ENCODE measurements around the gene MESD. TPM values are rescaled to one million over a fixed set of nuclear protein-coding genes. Genes with fewer than 3 reads are reported as not detected.

MESD gene
- polyA plus RNA-seq, 4 donors: 42.2 to 44.0 (median 43.5) TPM

GRCh38 chr15:80918196-80918783, 71.3 kb downstream of the MESD start:
- DNase-seq (ENCODE audit: low read depth in 4 of 4, low spot score in 3 of 4): no peak

DNA sequence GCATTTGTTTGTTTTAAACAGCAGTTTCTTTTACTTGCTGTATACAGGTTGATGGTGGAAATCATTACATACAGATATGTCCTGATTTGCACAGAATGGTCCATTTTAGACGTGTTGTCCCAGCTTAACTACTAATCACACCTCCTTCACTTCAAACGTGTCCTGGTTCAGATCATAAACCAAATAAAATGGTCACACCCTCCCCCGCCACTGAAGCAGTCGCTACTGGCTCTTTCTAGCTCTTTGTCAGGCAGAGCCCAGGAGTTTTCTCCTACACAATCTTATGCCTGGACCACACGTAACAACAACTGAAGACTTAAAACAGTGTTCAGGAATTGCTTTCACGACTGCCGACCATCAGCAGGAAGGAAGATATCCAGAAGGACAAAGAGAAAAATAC, 73.6 kb downstream of the MESD start:
- DNase-seq (ENCODE audit: low read depth in 4 of 4, low spot score in 3 of 4): no peak

DNA sequence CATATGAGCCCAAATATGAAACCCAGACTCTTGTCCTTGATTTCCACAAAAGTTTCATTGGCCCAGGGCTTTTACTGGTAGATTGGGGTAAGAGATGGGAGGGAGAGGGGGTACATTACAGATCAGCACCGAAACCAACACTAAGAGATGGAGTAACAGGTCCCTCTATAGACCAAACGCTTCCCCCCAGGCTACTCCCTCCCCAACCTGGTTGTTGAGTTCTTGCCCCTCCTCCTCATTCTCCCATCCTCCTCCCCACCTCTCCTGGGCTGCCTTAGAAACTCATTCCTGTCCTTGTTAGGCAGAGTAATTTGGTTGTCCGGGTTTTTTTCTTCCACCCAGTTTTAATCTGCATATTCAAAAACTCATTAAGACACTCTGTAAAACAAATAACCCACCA, 74.1 kb downstream of the MESD start:
- no peak for DNase-seq (ENCODE audit: low read depth in 4 of 4, low spot score in 3 of 4)

GRCh38 chr15:80913541-80913940, 76.1 kb downstream of the MESD start:
- DNase-seq (ENCODE audit: low read depth in 4 of 4, low spot score in 3 of 4): no peak

- DNase-seq (ENCODE audit: low read depth in 4 of 4, low spot score in 3 of 4): no peak
These were observed 76.9 kb downstream of the MESD start for GRCh38 chr15:80912673-80913072.

DNA sequence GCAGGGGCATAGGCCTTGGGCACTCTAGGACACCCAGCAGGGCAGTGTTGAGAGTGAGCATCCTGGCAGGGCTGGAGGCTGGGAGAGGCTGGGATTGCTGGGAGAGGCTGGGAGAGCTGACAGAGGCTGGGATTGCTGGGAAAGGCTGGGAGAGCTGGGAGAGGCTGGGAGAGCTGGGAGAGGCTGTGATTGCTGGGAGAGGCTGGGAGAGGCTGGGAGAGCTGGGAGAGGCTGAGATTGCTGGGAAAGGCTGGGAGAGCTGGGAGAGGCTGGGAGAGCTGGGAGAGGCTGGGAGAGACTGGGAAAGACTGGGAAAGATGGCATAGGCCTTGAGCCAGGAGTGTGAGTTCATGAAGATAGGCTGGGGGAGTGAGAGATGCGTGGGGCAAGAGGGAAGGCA, 77.8 kb downstream of the MESD start:
- no peak for DNase-seq (ENCODE audit: low read depth in 4 of 4, low spot score in 3 of 4)

GRCh38 chr15:80906159-80906766, 83.4 kb downstream of the MESD start:
- DNase-seq (ENCODE audit: low read depth in 4 of 4, low spot score in 3 of 4): peak in 3 of 4 donors; percentile 16 to 48 (median 18)

GRCh38 chr15:80904998-80905397, 84.6 kb downstream of the MESD start:
- DNase-seq (ENCODE audit: low read depth in 4 of 4, low spot score in 3 of 4): peak in 3 of 4 donors; percentile 9 to 31 (median 31)

GRCh38 chr15:80902298-80902801, 87.3 kb downstream of the MESD start:
- peak in 3 of 4 donors; percentile 16 to 48 (median 42) for DNase-seq (ENCODE audit: low read depth in 4 of 4, low spot score in 3 of 4)

DNA sequence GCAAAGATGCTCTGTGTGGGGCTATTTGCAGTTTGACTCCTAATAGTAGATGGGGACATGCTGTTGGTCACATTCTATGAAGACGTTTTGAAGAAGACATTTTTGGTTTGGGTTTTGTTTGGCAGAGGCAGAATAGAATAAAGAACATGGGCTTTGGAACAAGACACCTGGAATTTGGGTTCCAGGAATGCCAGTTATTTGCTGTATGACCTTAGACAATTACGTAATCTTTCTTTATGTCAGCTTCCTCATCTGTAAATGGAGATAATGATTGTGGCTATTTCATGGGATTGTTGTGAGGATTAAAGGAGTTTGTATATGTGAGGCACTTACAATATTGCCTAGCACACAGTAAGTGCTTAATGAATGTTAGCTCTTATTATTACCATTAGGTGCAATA, 91.6 kb downstream of the MESD start:
- DNase-seq (ENCODE audit: low read depth in 4 of 4, low spot score in 3 of 4): no peak

Other genes starting within 250 kb of the MESD start
- gene CEMIP, start 210.4 kb downstream of the MESD start, polyA plus RNA-seq (ENCODE audit: insufficient read length in 4 of 4): 1 to 10 TPM; 1.6 to 4.0 (median 3.0) TPM
- gene TLNRD1, start 11.1 kb upstream of the MESD start, polyA plus RNA-seq (ENCODE audit: insufficient read length in 4 of 4): 10 to 100 TPM in 1 of 4 donors, 1 to 10 TPM in 3; 8.1 to 11.7 (median 8.6) TPM
- under 1 TPM; 0.24 to 0.66 (median 0.47) TPM for gene CFAP161, start 144.5 kb upstream of the MESD start, polyA plus RNA-seq (ENCODE audit: insufficient read length in 4 of 4)
- 1 to 10 TPM; 5.1 to 6.3 (median 5.8) TPM for gene IL16, start 207.1 kb upstream of the MESD start, polyA plus RNA-seq (ENCODE audit: insufficient read length in 4 of 4)